ENCODE measurements around the gene TAX1BP1. TPM values are rescaled to one million over a fixed set of nuclear protein-coding genes. Genes with fewer than 3 reads are reported as not detected.

Gene TAX1BP1
- total and polyA plus RNA-seq, 2 experiments from 2014 or later: 56.5 to 87.9 TPM

DNA sequence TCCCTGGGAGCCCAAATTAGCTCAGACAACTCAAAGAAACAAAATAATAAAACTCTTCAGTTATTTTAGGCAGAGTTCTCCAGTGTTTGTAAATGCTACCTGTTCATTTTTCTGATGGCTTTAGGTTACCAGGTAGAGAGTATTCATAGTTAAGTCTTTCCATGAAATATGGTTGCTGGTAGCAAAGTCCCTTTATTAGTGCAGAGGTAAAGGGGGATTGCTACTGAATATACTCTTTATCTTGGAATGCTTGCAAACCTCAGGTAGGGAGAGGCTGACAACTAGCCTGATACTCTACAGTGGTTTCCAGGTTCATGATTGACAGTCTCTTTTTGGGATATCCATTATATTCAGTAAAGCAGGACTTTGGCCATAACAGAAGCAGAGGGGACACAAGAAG lies 6.5 kb downstream of the TAX1BP1 start:
- Histone ChIP-seq H3K27ac (ENCODE audit: low read depth) (no peak overlapping the region), H3K36me3 (ENCODE audit: insufficient read depth) (peaks cover 12% of the 10 kb centered on the region; the same call in 1 of the 2 replicates), H2AFZ (no peak overlapping the region), H3F3A (replicated peaks; ENCODE audit: low read depth) (no peaks in the 10 kb centered on the region), H3K4me2 (no peak overlapping the region), H3K4me3 (no peak overlapping the region), H4K20me1 (replicated peaks; ENCODE audit: insufficient read depth) (no peaks in the 10 kb centered on the region), H3K4me1 (ENCODE audit: insufficient read depth) (peaks cover 6% of the 10 kb centered on the region; the same call in 1 of the 2 replicates), H3K27me3 (ENCODE audit: insufficient read depth) (no peaks in the 10 kb centered on the region), H3K9me2 (ENCODE audit: insufficient read depth) (no peaks in the 10 kb centered on the region), H3K79me2 (replicated peaks; ENCODE audit: insufficient read depth) (peaks cover 65% of the 10 kb centered on the region)
- Mint-ChIP-seq H3K27ac (no peak overlapping the region), H3K36me3 (ENCODE audit: low read depth) (peaks cover 3% of the 10 kb centered on the region; the same call in 1 of the 3 replicates), H3K27me3 (ENCODE audit: insufficient read depth, low read depth, poor library complexity) (peaks cover 2% of the 10 kb centered on the region), H3K4me3 (no peak overlapping the region), H3K4me1 (peaks cover 23% of the 10 kb centered on the region), H3K9me3 (no peaks in the 10 kb centered on the region)
- TF ChIP-seq STAT1 (IDR thresholded peaks at IDR 0.05; ENCODE audit: unreplicated experiment) (no peak), EZH2 (IDR thresholded peaks at IDR 0.05; ENCODE audit: low read depth, unreplicated experiment) (no peak), JUNB (IDR thresholded peaks at IDR 0.05; ENCODE audit: unreplicated experiment) (no peak), CREB1 (CRISPR knock-in tag; IDR thresholded peaks at IDR 0.05; ENCODE audit: low read depth) (no peak), NANOG (IDR thresholded peaks at IDR 0.05; ENCODE audit: borderline replicate concordance) (no peak), POLR2AphosphoS5 (IDR thresholded peaks at IDR 0.05; ENCODE audit: low read depth) (no peak), ZNF331 (CRISPR knock-in tag; IDR thresholded peaks at IDR 0.05; ENCODE audit: low read depth) (no peak), ZNF114 (CRISPR knock-in tag; IDR thresholded peaks at IDR 0.05) (no peak), EZH2phosphoT487 (IDR thresholded peaks at IDR 0.05; ENCODE audit: unreplicated experiment) (no peak)
- TF ChIP-seq, protein P1, sequence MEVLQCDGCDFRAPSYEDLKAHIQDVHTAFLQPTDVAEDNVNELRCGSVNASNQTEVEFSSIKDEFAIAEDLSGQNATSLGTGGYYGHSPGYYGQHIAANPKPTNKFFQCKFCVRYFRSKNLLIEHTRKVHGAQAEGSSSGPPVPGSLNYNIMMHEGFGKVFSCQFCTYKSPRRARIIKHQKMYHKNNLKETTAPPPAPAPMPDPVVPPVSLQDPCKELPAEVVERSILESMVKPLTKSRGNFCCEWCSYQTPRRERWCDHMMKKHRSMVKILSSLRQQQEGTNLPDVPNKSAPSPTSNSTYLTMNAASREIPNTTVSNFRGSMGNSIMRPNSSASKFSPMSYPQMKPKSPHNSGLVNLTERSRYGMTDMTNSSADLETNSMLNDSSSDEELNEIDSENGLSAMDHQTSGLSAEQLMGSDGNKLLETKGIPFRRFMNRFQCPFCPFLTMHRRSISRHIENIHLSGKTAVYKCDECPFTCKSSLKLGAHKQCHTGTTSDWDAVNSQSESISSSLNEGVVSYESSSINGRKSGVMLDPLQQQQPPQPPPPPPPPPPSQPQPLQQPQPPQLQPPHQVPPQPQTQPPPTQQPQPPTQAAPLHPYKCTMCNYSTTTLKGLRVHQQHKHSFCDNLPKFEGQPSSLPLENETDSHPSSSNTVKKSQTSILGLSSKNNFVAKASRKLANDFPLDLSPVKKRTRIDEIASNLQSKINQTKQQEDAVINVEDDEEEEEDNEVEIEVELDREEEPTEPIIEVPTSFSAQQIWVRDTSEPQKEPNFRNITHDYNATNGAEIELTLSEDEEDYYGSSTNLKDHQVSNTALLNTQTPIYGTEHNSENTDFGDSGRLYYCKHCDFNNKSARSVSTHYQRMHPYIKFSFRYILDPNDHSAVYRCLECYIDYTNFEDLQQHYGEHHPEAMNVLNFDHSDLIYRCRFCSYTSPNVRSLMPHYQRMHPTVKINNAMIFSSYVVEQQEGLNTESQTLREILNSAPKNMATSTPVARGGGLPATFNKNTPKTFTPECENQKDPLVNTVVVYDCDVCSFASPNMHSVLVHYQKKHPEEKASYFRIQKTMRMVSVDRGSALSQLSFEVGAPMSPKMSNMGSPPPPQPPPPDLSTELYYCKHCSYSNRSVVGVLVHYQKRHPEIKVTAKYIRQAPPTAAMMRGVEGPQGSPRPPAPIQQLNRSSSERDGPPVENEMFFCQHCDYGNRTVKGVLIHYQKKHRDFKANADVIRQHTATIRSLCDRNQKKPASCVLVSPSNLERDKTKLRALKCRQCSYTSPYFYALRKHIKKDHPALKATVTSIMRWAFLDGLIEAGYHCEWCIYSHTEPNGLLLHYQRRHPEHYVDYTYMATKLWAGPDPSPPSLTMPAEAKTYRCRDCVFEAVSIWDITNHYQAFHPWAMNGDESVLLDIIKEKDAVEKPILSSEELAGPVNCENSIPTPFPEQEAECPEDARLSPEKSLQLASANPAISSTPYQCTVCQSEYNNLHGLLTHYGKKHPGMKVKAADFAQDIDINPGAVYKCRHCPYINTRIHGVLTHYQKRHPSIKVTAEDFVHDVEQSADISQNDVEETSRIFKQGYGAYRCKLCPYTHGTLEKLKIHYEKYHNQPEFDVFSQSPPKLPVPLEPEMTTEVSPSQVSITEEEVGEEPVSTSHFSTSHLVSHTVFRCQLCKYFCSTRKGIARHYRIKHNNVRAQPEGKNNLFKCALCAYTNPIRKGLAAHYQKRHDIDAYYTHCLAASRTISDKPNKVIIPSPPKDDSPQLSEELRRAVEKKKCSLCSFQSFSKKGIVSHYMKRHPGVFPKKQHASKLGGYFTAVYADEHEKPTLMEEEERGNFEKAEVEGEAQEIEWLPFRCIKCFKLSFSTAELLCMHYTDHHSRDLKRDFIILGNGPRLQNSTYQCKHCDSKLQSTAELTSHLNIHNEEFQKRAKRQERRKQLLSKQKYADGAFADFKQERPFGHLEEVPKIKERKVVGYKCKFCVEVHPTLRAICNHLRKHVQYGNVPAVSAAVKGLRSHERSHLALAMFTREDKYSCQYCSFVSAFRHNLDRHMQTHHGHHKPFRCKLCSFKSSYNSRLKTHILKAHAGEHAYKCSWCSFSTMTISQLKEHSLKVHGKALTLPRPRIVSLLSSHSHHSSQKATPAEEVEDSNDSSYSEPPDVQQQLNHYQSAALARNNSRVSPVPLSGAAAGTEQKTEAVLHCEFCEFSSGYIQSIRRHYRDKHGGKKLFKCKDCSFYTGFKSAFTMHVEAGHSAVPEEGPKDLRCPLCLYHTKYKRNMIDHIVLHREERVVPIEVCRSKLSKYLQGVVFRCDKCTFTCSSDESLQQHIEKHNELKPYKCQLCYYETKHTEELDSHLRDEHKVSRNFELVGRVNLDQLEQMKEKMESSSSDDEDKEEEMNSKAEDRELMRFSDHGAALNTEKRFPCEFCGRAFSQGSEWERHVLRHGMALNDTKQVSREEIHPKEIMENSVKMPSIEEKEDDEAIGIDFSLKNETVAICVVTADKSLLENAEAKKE (CRISPR knock-in tag; IDR thresholded peaks at IDR 0.05): no peak
- TF ChIP-seq, protein P2, sequence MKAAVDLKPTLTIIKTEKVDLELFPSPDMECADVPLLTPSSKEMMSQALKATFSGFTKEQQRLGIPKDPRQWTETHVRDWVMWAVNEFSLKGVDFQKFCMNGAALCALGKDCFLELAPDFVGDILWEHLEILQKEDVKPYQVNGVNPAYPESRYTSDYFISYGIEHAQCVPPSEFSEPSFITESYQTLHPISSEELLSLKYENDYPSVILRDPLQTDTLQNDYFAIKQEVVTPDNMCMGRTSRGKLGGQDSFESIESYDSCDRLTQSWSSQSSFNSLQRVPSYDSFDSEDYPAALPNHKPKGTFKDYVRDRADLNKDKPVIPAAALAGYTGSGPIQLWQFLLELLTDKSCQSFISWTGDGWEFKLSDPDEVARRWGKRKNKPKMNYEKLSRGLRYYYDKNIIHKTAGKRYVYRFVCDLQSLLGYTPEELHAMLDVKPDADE (IDR thresholded peaks at IDR 0.05): no peak
- TF ChIP-seq, protein P3, sequence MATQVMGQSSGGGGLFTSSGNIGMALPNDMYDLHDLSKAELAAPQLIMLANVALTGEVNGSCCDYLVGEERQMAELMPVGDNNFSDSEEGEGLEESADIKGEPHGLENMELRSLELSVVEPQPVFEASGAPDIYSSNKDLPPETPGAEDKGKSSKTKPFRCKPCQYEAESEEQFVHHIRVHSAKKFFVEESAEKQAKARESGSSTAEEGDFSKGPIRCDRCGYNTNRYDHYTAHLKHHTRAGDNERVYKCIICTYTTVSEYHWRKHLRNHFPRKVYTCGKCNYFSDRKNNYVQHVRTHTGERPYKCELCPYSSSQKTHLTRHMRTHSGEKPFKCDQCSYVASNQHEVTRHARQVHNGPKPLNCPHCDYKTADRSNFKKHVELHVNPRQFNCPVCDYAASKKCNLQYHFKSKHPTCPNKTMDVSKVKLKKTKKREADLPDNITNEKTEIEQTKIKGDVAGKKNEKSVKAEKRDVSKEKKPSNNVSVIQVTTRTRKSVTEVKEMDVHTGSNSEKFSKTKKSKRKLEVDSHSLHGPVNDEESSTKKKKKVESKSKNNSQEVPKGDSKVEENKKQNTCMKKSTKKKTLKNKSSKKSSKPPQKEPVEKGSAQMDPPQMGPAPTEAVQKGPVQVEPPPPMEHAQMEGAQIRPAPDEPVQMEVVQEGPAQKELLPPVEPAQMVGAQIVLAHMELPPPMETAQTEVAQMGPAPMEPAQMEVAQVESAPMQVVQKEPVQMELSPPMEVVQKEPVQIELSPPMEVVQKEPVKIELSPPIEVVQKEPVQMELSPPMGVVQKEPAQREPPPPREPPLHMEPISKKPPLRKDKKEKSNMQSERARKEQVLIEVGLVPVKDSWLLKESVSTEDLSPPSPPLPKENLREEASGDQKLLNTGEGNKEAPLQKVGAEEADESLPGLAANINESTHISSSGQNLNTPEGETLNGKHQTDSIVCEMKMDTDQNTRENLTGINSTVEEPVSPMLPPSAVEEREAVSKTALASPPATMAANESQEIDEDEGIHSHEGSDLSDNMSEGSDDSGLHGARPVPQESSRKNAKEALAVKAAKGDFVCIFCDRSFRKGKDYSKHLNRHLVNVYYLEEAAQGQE (IDR thresholded peaks at IDR 0.05; ENCODE audit: unreplicated experiment): no peak
- TF ChIP-seq, protein P4, sequence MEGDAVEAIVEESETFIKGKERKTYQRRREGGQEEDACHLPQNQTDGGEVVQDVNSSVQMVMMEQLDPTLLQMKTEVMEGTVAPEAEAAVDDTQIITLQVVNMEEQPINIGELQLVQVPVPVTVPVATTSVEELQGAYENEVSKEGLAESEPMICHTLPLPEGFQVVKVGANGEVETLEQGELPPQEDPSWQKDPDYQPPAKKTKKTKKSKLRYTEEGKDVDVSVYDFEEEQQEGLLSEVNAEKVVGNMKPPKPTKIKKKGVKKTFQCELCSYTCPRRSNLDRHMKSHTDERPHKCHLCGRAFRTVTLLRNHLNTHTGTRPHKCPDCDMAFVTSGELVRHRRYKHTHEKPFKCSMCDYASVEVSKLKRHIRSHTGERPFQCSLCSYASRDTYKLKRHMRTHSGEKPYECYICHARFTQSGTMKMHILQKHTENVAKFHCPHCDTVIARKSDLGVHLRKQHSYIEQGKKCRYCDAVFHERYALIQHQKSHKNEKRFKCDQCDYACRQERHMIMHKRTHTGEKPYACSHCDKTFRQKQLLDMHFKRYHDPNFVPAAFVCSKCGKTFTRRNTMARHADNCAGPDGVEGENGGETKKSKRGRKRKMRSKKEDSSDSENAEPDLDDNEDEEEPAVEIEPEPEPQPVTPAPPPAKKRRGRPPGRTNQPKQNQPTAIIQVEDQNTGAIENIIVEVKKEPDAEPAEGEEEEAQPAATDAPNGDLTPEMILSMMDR (conservative IDR thresholded peaks at IDR 0.05; ENCODE audit: low read depth in 2 of 2): no peak
- no peak for DNase-seq (ENCODE audit: low spot score)
- ATAC-seq: no peak
